ENCODE data around the gene KCTD4.

Gene KCTD4

GRCh38 chr13:45205124-45205523 lies 4.3 kb upstream of the KCTD4 start:
- TF ChIP-seq, protein P1, sequence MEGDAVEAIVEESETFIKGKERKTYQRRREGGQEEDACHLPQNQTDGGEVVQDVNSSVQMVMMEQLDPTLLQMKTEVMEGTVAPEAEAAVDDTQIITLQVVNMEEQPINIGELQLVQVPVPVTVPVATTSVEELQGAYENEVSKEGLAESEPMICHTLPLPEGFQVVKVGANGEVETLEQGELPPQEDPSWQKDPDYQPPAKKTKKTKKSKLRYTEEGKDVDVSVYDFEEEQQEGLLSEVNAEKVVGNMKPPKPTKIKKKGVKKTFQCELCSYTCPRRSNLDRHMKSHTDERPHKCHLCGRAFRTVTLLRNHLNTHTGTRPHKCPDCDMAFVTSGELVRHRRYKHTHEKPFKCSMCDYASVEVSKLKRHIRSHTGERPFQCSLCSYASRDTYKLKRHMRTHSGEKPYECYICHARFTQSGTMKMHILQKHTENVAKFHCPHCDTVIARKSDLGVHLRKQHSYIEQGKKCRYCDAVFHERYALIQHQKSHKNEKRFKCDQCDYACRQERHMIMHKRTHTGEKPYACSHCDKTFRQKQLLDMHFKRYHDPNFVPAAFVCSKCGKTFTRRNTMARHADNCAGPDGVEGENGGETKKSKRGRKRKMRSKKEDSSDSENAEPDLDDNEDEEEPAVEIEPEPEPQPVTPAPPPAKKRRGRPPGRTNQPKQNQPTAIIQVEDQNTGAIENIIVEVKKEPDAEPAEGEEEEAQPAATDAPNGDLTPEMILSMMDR (conservative IDR thresholded peaks at IDR 0.05; ENCODE audit: low read depth, low read length): no peak
- no peak for DNase-seq (ENCODE audit: low read depth)
- no peak overlapping the region for H3K4me3 ChIP-seq (ENCODE audit: low read length)

- H3K4me3 ChIP-seq (ENCODE audit: low read length): no peak overlapping the region
- TF ChIP-seq, protein P1 (conservative IDR thresholded peaks at IDR 0.05; ENCODE audit: low read depth, low read length): no peak
- no peak for DNase-seq (ENCODE audit: low read depth)
Measured at GRCh38 chr13:45199711-45200110, 1.1 kb downstream of the KCTD4 start.

- TF ChIP-seq, protein P1 (conservative IDR thresholded peaks at IDR 0.05; ENCODE audit: low read depth, low read length): no peak
Measured at GRCh38 chr13:45198924-45199323, 1.9 kb downstream of the KCTD4 start.

DNA sequence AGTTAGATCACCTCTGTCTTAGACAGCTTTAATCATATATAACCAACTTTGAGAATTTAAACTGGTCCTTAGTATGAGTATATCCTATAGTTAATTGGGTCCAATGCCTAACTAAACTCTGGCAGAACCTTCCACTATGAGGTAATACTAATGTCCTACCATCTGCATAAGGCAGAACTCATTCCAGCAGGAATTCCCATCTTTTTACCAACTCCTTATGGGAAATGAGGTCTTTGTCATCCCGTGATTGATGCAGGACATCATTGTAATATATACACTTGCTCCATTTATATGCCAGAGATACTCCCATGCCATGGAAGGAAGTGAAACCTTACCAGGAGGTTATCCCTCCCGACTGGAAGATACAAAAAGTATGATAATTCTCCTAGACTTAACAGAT lies 2.8 kb downstream of the KCTD4 start:
- TF ChIP-seq, protein P1 (conservative IDR thresholded peaks at IDR 0.05; ENCODE audit: low read depth, low read length): no peak
- H3K4me3 ChIP-seq (ENCODE audit: low read length): no peak overlapping the region

More at GRCh38 chr13:45198924-45199323, 1.9 kb downstream of the KCTD4 start:
- DNase-seq (ENCODE audit: low read depth): no peak
- no peak overlapping the region for H3K4me3 ChIP-seq (ENCODE audit: low read length)

GRCh38 chr13:45196622-45197021 lies 4.2 kb downstream of the KCTD4 start:
- no peak for DNase-seq (ENCODE audit: low read depth)
- TF ChIP-seq, protein P1 (conservative IDR thresholded peaks at IDR 0.05; ENCODE audit: low read depth, low read length): no peak
- no peak overlapping the region for H3K4me3 ChIP-seq (ENCODE audit: low read length)

More for the DNA sequence above, 2.8 kb downstream of the KCTD4 start:
- DNase-seq (ENCODE audit: low read depth): no peak

DNA sequence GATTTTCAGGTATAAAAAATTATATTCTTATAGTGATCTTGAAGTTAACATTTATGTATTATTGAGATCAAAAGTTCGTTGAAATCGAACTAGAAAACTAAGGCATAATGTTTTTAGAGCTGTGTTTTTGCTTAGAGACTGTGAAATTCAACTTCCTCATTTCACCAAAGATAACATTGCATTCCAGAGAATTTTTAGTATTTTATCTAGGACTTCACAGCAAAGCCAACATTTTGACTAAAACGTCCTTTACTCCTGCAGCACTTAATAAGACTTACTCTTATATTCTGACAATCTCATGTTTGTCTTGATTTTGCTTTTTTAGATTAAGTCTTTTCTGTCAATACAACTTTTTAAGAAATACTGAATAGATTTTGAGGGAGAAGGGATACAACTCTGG lies 4.7 kb downstream of the KCTD4 start:
- no peak overlapping the region for H3K4me3 ChIP-seq (ENCODE audit: low read length)
- TF ChIP-seq, protein P1 (conservative IDR thresholded peaks at IDR 0.05; ENCODE audit: low read depth, low read length): no peak
- no peak for DNase-seq (ENCODE audit: low read depth)

DNA sequence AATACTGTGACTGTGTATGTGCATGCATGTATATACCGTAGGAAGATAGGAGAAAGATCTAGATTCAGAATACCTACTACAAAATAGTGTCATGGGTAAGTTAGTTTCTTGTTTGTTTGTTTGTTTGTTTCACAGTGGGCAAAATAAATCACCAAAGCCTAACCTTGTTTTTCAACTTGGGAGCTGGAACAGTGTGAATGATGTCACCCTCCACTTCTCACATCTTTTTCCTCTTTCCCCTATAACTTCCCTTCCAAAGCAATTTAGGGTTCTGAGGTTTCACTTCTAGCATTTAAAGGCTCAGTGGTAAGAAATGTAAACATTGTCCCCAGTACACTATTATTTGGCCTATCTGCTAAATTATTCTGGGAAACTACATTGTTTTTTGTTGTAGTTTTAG lies 5.4 kb downstream of the KCTD4 start:
- TF ChIP-seq, protein P1 (conservative IDR thresholded peaks at IDR 0.05; ENCODE audit: low read depth, low read length): no peak
- no peak for DNase-seq (ENCODE audit: low read depth)
- no peak overlapping the region for H3K4me3 ChIP-seq (ENCODE audit: low read length)

All from retinal pigment epithelial cell (primary cell).